NK-92 treated with Interleukin-12 subunit alpha and Interleukin-12 subunit beta, amount 100 ng/mL, for 24 hours (cell line): ENCODE measurements around the gene SPOCD1.

Source experiments
- DNase-seq: peaks from one replicate; lab custom pipeline; 2025; lab: John Stamatoyannopoulos, UW

SPOCD1 gene

GRCh38 chr1:31815752-31816500 lies at the start of gene SPOCD1:
TSS of gene SPOCD1 (minus strand) at chr1:31816022. CDS start at chr1:31815333, 689 bp downstream.
- peak; percentile 70 for DNase-seq

DNA sequence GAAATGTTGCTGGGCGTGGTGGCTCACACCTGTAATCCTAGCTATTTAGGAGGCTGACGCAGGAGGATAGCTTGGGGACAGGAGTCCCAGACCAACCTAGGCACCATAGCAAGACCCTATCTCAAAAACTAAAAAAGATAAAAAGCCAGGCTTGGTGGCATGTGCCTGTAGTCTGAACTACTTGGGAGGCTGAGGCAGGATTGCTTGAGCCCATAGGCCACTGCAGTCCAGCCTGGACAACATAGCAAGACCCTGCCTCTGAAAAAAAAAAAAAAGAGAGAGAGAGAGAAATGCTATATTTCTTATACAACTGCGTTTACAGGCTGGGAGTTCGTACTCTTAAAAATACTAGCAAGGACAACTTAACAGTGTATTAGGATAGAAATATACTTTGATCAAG lies 46.2 kb upstream of the SPOCD1 start:
- no peak for DNase-seq

DNA sequence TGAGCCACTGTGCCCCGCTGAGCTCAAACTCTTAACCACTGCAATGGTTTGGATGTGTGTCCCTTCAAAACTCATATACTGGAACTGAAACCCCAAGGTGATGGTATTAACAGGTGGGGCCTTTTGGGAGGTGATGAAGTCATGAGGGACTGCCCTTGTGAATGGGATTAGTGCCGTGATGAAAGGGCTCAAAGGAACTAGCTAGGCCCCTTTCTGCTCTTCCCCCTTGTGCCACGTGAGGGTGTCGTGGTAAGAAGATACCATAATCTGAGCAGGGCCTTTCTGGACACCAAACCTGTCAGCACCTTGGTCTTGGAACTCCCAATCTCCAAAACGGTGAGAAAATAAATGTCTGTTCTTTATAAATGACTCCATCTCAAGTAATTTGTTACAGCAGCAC lies 45.5 kb upstream of the SPOCD1 start:
- DNase-seq: no peak

GRCh38 chr1:31860581-31860980 lies 44.8 kb upstream of the SPOCD1 start:
- DNase-seq: no peak

DNA sequence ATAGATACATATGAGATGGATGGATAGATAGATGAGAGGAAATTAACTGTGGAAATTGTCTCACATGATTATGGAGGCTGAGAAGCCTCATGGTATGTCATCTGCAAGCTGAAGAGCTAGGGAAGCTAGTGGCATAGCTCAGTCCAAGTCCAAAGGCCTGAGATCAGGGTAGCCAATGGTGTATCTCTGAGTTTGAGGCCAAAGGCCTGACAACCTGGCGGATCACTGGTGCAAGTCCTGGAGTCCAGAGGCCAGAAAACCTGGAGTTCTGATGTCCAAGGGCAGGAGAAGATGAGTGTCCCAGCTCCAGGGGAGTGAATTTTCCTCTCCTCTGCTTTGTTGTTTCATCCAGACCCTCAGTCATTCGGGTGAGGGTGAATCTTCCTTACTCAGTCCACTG lies 43.9 kb upstream of the SPOCD1 start:
- DNase-seq: no peak

DNA sequence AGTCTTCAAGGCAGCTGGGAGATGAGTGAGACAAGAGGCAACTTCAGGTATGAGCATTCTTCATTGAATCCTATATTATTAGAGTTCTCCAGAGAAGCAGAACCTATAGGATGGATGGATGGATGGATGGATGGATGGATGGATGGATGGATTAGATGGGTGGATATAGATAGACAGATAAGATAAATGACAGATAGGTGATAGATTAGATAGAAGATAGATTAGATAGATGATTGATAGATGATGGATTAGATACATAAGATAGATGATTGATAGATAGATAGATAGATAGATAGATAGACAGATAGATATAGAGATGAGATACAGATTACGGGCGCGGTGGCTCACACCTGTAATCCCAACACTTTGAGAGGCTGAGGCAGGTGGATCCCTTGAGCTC lies 43.2 kb upstream of the SPOCD1 start:
- no peak for DNase-seq

DNA sequence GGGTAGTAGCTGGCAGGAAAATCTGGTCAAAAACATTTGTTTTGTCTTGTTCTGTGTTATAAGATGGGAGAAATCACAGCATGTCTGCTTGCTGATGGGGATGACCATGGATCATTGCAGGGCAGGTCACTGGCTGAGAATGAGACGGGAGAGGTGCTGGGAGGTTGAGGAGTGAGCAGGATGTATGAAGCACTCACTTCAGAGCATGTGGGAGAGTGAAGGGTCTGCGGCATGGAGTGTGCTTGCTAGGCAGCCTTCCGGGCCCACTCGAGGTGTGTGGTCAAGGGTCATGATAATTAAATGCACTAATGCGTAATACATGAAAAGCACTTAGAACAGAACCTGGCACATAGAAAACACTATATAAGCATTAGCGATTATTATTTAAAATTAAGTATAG lies 42.0 kb upstream of the SPOCD1 start:
- DNase-seq: no peak

- DNase-seq: no peak
Measured at GRCh38 chr1:31856140-31856539, 40.3 kb upstream of the SPOCD1 start.

DNA sequence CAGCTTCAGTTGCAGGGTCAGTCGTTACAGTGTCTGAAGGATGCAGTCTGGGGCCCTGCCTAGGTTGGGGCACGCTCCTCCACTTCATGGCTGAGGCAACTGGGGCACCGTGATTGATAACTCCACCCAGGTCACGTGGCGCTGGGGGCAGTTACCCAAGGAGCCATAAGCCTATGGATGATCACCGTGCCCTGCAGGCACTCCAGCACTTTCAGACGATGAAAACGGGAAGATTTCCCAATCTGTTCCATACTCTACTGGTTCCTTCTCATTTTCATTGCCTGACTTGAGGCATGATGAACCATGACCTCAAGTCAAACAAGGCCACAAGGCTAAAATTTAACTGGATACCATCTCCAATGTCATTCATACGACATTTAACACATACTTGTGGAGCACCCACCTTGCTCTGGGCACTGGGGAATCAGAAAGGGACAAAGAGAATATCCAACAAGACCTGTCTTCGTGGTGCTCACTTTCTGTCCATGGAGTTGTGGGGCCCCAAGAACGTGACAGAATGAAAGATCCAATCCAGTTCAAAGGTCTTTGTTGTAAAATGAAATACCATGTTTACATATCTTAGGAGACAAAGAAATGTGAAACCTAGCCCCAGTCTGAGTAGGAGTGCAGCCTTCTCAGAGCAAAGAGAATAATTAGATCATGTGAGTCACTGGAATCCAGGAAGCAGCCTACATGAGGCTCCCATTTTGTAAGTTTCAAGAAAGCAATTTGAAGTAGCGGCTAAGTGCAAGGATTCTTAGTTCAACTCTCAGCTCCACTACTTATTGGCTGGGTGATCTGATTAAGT lies 39.4 kb upstream of the SPOCD1 start:
- DNase-seq: no peak

DNA sequence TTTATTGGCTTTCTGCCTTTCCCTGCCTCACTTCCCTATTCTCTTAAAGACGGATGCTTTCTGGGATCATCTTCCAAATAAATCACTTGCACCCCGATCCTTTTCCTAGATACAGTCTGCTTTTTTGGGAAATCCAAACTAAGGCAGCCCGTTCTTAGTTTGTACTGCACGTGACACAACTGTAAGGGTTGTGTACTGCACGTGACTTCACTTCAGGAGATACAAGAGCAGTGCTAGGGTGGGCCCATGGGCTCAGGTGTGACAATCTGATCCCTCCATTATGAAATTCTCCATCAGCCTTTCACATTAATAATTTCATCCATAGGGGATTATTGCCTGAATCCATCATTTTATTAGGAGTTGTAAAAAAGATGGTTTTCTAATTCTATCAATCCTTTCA lies 33.8 kb upstream of the SPOCD1 start:
- no peak for DNase-seq

GRCh38 chr1:31848381-31848897 lies 32.6 kb upstream of the SPOCD1 start:
- DNase-seq: no peak

- DNase-seq: no peak
Measured at GRCh38 chr1:31846484-31846883, 30.7 kb upstream of the SPOCD1 start.

- no peak for DNase-seq
Measured at GRCh38 chr1:31843506-31843905, 27.7 kb upstream of the SPOCD1 start.

- DNase-seq: no peak
Measured at GRCh38 chr1:31839662-31840343, 24.0 kb upstream of the SPOCD1 start.

DNA sequence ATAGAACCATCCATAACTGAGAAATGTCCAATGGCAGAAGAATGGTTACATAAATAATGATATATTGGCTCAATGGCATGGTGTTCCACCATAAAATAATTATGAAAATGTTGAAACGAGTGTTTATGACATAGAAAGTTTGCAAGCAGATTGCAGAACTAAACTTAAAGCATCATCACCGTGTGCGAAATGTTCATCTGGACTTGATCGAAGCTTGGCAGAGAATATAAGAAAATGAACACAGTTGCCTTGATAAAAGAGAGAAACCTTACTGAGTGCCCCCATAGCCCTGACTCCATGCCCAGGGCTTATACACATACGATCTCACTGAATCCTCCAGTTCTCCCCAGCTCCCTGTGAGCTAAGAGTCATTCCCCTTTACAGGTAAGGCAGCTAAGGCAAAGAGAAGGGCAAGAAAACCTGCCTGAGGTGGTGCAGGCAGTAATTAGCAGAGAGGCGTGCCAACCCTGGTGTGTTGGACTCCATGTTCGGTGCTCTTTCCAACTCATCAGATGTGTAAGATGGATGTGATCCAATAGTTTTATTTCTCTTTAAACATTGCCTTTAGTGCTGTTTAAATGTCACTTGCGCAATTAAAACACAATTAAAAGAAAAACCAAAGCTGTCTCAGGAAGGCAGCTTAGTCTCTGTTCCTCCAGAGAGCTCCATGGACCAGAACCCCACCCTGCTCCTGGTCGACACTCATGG lies 21.8 kb upstream of the SPOCD1 start:
- DNase-seq: no peak

GRCh38 chr1:31836638-31837037 lies 20.8 kb upstream of the SPOCD1 start:
- no peak for DNase-seq

DNA sequence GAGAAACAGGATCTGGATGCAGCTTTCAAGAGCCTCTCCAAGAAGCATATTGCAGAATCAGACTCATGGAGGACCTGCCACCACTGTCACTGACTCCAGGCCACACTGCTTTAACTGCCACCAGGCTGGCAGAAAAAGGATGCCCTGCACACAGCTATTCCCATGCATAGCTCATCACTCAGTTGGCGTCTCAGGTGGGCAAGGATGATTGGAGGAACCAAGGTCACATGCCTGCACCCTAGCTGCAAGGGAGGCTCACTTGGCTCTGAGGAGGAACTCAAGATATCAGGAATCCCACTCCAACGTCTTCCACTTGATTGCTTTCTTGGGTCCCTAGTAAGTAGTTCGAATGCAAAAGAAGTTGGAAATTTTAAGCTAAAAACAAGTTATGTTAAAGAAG lies 19.6 kb upstream of the SPOCD1 start:
- DNase-seq: no peak

GRCh38 chr1:31834501-31834900 lies 18.7 kb upstream of the SPOCD1 start:
- no peak for DNase-seq

DNA sequence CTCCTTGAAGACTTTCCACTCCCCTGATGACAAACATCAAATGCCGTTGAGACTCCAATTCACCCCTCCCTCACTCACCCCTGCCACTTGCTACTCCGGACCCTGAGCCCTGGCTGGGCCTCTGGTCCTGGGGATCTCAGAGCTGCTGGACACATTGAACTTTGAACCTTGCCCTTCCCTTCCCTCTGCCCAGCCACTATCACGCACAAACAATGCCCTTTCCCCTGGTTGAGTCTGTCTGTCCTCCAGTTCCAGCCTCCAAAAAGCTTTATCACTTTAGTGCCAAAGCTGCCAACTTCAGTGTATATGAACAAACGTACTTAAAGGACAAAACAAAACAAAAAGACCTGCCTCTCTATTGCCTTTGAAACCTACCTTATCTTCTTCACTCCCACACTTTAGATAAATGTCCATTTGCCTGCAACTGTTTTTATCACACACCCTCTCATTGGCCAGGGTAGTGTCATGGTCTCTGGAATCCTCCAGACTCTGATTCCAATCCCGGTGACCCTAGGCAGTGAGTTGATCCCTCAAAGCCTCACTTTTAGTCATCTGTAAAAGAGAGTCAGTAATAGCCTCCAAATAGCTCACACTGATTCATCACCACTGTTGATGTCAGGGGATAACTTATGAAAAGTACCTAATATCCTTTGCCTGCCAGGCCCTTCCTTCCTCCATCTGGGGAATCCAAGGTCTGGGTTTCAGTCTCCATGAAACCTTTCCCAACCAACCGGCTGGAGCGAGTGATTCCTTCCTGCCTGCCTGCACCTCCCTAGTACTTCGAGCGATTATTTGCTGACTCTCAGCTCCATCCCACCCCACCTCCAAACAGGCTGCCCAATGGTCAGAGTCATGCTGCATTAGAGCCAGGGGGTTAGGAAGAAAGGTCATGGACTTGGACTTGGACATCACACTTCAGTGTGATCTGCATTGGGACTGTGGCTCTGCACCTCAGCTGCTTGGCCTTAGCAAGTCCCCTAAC lies 15.9 kb upstream of the SPOCD1 start:
- no peak for DNase-seq

DNA sequence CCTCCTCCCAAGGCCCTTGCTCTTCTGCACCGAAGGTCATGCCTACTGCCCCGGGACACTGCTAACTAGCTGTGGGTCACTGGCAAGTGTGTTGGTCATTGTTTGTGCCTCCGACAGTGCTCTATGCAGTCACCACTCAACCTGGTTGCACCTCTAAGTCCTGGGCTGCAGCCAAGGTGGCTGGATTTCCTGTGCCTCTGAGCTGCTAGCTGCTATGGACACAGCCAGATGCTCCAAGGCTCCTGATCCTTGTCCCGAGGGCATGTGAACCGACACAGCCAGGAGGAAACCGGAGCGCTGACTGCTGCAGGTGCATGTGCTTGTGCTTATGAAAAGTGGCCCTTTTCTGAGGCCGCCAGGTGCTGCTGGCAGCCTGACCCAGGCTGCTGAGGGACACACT lies 14.7 kb upstream of the SPOCD1 start:
- DNase-seq: no peak

- no peak for DNase-seq
Measured at GRCh38 chr1:31830065-31830464, 14.2 kb upstream of the SPOCD1 start.
